Cerebellar nuclear complex (tissue), 1 donor: Measurements from ENCODE around the gene ELMO1.
"Not testable (repeated sequence)": the region's sequence is repeated elsewhere in the genome, so short reads cannot be mapped to it uniquely, and the experiment has no call there.

ENCODE experiments used
- DNase-seq, 2 experiments: peaks; one replicate each; lab custom pipeline; 2025; lab: John Stamatoyannopoulos, UW

The ELMO1 gene

DNA sequence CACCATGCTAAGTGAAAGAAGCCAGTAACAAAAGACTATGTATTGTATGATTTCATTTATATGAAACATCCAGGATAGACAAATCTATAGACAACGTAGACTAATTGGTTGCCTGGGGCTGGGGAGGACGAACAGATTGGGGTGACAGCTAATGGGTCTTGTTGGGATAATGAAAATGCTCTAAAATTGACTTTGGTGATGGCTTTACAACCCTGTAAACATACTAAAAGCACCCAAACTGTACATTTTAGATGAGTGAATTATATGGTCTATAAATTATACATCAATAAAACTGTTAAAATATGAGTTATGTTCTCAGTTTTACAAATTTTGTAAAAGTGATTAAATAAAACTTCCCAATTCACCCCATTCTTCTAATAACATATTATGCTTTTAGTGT, 261.5 kb downstream of the ELMO1 start:
- no peak for DNase-seq

DNA sequence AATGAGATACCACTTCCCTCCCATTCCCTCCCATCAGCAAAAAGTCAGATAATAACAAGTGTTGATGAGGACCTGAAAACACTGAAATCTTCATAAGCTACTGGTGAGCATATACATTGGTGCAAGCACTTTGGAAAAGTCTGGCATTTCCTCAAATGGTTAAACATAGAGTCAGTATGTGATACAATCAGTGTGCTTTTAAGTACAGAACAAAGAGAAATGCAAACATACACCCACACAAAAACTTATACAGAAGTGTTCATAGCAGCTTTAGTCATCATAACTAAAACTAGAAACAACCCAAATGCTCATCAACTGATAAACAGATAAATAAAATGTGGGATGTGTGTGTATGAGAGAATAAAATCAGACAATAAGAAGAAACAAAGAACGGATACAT, 261.9 kb downstream of the ELMO1 start:
- no peak for DNase-seq

DNA sequence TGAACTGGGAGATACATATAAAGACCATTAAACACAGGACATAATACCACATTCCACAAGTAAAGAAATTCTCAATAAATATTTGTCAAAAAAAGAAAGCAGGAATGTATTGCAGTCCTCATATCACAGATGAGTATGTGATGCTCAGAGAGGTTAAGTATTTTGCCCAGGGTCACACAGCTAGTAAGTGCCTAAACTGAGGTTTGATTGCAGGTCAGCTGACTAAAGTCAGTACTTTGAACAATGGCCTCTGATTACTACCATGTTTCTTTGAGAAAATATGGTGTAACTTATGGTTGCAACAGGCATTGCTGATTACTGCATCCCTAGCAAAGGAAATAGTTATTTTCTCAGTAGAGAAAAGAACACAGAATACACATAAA, 267.1 kb downstream of the ELMO1 start:
- no peak for DNase-seq

DNA sequence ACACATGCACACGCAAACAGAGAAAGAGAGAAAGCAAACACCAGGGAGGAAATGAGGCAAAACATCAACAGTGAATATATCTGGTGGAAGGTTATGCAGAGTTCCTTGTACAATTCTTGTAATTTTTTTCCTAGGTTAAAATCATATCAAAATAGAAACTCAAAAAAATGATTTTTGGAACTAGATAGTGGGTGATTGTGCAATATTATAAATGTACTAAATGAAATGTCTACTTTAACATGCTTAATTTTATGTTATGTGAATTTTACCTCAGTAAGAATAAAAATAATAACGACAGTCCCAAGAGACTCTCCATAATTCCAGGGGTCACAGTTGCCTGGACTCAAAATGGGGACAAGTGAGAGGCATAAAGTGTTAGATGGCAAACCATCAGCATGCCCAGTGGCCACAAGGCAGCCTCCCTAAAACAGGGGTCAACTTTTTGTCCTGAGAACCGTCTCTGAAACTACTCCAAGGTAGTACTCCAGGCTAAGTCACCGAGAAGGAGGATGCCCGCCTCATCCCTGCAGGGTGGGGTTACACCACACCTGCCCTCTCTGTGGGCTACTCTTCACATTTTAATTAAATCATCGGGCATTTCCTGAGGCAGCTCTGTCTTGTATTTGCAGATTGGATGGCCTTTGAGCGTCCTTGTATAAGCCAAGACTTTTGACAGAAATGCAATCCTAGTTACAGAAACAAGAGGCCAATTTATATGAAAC, 267.7 kb downstream of the ELMO1 start:
- no peak for DNase-seq

DNA sequence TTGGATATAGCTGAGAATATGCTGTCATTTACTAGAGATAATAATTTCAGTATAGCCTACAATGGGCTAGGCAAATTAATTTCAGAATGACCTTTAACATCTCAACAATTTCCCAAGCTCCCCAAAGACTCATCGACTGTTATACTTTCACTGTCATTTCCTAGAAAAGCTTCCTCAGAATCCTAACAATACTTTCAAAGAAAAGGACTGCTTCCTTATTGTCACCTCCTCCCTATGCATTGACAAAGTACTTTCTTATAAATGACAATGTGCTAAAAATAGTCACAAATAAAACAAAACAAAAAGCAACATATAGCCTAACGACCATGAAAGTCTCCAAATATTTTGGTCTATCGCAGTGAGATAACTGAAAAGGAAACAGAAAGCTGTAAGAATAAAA, 272.6 kb downstream of the ELMO1 start:
- no peak for DNase-seq

DNA sequence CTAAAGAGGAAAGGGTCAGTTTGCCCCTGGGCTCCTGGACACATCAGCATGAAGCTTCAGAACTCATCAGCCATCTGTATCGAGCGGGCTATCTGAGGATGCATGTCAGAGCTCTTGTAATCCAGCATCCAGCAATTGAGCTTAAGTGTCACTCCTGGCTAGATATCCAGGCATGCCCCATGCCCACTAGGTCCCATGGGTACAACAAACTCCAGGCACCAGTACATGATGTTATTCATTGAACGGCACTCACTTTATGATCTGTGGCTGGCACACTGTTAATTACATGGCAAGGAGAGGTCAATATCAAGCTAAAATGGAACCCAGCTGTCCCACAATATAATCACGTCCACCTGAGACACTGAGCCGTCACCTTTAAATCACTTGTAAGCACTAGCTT, 274.2 kb downstream of the ELMO1 start:
- DNase-seq = no peak

DNA sequence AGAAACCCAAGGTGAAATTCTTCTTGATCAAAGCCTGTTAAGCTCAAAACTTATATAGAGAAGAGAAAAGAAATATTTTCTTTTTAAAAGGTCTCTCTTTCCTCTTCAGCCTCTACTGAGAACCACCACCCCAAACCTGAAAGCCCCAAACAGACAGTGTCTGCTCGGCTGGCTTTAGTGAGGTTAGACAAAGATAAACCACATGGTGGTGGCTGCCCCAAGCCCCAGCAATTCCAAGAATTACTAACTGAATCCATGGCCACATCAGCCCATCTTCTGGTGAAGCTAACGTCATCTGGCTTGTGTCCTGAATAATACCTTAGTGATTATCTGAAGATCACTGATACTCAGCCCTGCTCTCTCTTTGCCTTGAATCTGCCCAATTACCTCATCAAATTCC, 275.0 kb downstream of the ELMO1 start:
- DNase-seq = no peak

DNA sequence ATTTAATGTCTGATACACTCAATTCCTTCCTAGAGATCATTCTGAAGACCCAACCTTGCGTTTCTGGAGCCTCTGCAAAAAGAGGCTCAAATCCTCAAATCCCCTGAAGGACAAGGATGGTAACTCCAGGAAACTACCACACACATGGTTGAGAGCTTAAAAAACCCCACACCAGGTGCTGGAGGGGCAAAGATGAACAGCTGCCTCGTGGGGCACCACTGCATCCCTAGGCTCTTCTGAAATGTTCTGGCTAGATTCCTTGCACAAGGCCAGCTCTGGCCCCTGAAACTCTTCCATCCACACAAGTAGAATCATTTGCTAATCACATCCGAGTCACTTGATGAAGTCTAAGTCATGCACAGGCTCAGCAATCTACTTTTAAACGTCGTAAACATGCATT, 286.6 kb downstream of the ELMO1 start:
- DNase-seq = no peak

DNA sequence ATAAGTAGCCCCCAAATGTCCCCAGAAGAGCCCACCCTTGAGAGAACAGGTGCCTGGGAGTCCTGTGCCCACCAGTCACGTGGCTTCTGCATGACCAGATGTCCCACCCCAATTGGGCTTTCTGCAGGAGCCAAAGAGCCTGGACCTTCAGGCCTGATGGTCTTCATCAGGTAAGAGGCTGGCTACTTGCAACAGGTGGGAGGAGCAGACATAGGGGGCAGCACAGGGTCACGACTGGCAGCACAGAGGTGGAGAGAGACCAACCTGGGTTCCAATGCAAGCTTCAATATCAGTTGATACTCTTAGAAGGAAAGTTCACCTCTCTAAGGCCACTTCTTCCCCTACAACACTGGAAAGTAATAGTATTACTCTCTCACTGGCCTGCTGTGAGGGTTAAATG, 288.0 kb downstream of the ELMO1 start:
- DNase-seq = no peak

DNA sequence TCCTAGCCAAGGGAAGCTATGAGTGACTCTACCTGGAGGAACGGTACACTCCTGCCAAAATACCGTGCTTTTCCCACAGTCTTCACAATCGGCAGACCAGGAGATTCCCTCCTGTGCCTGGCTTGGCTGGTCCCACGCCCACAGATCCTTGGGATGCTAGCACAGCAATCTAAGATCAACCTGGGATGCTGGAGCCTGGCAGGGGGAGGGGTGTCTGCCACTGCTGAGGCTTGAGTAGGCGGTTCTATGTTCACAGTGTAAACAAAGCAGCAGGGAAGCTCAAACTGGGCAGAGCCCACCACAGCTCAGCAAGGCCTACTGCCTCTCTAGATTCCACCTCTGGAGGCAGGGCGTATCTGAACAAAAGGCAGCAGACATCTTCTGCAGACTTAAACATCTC, 295.3 kb downstream of the ELMO1 start:
- DNase-seq = no peak

DNA sequence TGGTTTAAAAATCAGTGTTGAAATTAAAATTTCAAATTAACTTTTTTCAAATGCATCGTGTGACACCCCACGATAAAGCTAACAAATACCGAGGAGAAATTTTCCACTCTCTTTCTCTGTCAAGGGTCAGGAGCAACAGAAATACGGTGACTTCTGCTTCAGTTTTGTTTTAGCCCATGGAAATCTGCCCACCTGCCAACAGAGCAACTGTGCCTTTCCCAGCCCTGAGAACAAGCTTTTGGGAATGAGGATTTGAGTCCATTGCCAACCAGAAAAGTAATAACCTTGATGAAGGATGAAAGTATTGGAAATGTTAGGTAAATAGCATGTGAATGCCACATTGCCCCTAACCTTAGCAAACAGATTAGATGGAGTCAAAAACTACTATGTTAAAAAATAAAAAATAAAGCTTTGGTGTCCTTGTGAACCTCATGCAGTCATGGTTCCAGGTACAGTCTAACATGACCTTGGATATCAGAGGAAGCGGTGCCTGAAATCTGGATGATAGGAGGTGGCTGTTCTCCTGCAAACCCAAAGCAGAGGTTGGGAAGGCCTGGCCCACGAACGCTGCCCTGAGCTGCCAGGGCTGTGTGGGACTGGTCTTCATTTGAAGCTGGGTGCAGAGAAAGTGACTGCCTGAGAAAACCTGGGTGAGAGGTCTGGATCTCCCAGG, 296.8 kb downstream of the ELMO1 start:
- no peak for DNase-seq

DNA sequence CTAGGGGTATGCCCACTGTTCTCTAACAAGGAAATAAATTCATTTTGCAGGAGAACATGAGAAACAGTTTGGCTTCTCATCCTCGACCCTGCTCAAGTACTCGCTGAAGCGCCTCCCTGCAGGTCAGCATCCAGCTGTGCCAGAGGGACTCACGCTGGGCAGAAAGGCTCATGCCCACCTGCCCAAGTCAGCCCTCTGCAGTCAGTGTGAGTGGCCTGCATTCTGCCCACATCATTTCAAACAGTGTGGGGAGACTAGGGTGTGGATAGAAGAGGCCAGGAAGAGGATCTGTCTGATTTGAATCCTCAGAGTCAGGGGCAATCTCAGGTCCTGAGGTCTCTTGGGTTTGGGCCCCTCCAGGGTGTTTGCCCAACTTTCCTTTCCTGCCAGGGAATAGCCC, 297.8 kb downstream of the ELMO1 start:
- no peak for DNase-seq

DNA sequence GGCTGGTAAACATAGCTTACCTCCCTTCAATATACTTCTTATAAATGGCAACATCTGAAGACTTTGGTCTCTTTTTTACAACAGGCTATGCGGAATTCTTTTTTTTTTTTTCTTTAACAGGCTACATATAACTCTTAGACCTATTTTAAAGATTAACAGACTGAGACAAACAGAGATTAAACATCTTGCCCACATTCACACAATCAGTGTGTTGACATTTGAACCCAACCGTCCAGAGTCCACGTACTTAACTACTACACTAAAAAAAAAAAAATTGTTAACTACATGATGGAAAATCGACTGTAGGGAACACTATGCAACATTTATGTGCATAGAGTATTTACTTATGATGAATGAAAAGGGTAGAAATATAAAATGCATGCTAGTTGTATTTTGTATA, 298.5 kb downstream of the ELMO1 start:
- DNase-seq = no peak

DNA sequence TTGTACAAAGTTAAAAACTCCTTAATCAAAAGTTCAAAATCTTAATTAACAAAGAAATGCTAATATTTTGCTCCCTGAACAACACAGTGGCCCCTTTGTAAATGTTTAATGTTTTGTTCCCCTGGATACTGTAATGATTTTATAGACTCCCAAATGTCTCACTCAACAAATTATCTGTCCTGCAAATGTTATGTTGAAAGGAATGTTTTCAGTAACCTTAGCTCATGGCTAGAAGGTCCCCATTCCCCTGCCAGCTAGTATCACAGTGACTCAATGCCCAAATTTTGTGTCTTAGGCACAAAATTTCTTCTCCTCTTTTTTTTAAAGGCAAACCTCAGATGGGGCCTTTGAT, 298.9 kb downstream of the ELMO1 start:
- no peak for DNase-seq

DNA sequence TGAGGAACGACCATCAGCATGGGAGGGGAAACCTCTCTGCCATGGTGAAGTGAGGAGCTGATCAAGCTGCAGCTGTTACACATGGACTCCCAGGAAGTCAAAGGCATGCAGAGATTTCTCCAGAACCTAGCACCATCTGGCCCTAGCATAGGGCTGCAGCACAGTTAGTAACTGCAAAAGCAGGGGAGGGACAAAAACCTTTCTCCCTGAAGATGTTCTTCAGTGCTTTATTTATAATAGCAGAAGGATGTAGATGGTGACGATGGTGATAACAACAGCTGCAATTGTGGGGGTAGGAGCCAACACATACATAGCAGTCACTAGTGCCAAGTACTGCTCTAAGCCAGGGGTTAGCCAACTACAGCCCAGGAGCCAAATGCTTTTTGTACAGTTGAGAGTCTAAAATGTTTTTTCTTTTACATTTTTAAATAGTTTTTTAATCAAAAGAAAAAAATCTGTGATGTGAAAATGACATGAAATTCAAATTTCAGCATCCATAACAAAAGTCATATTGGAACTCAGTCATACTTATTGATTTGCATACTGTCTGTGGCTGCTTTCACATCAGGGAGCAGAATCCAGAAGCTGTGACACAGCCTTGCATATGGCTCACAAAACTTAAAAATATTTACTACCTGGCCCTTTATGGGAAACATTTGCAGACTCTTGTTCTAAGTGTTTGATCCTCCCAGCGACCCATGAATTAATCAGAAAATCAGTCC, 299.5 kb downstream of the ELMO1 start:
- no peak for DNase-seq

DNA sequence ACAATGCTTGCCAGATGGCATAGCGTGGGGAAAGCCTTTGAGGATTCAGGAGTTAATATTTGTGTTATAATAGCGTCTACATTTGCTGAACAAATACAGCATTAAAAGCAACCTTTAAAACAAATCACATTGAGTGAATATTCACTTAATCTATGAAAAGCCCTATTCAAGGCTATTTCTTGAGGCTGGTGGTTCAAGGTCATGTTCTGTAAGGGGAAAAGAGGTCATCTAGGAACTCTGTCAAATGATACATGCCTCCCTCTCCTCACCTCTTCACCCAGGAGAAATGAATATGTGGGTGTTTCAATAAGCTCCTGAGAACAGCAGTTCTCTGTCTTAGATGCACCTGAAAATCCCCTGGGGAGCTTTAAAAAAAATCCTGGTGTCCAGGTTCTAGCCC, 303.0 kb downstream of the ELMO1 start:
- DNase-seq = no peak

DNA sequence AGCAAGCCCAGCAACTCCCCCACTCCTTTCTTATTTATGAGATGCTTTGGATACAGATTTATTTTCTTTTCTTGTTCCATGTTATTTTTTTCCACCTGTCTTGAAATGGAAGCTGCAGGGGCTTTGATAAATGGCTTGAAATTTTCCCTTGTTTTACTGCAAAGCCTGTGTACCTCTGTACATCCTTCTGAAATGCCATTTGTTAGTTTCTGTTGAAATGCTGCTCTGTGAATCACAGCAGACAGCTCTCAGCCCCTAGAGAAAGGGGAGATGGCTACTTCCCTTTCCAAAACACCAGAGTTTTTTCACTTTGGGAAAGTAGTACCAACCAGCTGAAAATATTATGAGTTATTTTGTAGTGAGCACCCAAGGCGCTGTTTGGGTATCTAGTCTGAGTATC, 304.2 kb downstream of the ELMO1 start:
- no peak for DNase-seq

DNA sequence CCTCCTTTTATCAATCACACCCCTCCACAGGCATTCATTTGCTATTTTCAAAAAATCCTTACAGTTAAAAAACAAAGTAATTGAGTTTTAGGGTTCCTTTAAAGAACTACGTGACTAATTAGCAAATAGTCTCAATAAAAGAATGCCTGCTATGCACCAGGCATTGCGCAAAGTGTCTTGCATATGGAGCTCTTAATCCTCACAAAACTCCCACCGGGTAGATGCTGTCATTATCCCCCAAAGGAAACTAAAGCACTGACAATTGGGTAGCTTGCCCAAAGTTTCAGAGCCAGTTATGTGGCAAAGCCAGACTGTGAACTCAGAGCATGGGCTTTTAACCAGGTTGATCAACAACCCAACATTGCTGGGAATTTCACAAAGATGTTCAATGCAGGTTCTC, 305.7 kb downstream of the ELMO1 start:
- DNase-seq = no peak

DNA sequence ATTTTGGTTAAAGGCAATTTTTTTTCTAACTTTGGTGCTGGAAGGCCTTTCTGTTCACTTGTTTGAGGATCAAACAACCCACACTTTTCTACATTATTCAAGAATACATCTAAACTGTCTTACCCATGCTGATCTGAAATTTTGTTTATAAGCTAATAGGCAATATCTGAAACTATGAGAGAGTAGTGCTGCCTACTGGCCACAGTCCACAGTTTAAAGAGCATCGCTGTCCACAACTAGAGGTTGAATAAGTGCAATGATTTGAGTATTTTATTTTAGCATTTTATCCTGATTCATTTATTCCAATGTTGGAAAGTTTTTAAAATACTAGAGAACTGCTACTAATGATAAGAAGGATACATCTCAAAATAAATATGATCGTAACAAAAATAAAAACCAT, 306.9 kb downstream of the ELMO1 start:
- no peak for DNase-seq

DNA sequence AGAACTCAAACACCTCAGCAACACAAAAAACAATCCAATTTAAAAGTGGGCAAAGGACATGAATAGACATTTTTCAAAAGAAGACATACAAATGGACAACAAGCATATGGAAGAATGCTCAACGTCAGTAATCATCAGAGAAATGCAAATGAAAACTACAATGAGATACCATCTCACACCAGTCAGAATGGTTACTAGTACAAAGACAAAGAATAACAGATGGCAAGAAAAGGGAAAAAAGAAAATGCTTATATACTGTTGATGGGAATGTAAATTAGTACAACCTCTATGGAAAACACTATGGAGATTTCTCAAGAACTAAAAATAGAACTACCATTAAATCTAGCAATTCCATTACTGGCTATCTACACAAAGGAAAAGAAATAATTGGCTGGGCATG, 314.8 kb downstream of the ELMO1 start:
- DNase-seq = not testable (repeated sequence)

DNA sequence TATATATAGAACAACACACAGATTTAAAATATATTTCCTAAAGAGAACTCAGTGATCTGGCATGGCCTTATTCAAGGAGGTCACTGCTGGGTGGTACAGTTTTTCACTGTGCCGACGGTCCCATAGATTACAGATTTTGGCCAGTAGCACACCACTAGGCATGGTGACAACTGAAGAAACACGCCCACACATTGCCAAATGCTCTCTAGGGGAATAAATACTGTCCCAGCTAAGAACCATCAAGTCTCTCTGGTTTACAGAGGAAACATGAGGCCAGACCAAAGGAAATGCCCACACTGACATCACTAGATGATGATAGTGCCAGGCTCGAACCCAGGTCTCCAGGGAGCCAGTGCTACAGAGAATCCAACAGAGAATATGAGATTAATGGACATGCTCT, 316.8 kb downstream of the ELMO1 start:
- DNase-seq = no peak

DNA sequence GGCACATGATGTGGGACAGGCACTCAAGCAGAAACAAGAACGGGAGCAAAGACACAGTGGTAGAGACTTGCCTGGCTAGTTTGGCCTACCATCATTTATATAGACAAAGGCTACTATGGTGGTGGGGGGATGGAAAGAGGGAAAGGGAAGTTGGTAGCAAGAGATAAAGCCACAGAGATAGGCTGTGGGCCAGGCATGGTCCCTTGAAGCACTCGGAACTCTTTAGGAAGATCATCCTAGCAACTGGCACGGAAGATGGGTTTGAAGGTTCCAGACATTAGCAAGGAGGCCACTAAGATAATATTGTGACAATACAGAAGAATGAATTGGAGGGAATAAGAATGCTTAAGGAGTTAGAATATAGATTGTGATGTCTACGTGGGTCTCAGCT, 319.6 kb downstream of the ELMO1 start:
- no peak for DNase-seq

DNA sequence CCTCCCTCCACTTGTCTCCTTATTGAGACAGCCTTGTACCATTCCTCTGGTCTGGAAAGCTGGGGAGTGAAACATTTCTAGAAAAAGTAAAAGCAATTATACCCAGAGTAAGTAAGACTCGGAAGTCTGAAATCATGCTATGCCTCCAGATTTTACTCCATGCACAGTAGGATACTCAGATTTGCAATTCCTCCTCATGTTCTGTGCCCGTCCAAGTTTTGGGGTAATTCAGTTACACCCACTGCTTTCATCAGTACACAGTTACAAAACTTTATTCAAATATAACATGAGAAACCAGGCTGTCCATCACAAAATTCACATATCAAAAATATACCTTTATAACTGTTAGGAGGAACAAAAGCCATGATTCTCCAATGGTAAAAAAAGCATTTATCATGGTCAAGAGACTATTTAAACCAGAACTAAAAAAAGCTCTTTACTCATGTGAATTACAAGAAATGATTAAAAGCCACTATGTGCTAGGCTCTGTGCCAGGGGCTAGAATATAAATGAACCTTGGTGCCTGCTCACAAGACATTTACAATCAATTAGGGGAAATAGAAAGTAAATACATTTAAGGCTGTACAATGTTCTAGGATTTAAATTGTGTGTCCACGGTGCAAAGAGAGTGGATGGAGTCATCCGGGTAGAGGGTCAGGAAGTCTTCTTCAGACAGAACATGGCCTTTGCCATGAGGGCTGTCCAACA, 320.2 kb downstream of the ELMO1 start:
- DNase-seq = no peak
